HG03439 (cell line): ENCODE data around the gene COMMD2.

ENCODE experiments used
- ATAC-seq: cut with Tn5 transposase; IDR thresholded peaks from one replicate; pipeline ENCODE4 v1.9.1; 2021; ENCODE audit warnings: mild to moderate bottlenecking, moderate library complexity; ENCODE audit not compliant: unreplicated experiment

COMMD2 gene

DNA sequence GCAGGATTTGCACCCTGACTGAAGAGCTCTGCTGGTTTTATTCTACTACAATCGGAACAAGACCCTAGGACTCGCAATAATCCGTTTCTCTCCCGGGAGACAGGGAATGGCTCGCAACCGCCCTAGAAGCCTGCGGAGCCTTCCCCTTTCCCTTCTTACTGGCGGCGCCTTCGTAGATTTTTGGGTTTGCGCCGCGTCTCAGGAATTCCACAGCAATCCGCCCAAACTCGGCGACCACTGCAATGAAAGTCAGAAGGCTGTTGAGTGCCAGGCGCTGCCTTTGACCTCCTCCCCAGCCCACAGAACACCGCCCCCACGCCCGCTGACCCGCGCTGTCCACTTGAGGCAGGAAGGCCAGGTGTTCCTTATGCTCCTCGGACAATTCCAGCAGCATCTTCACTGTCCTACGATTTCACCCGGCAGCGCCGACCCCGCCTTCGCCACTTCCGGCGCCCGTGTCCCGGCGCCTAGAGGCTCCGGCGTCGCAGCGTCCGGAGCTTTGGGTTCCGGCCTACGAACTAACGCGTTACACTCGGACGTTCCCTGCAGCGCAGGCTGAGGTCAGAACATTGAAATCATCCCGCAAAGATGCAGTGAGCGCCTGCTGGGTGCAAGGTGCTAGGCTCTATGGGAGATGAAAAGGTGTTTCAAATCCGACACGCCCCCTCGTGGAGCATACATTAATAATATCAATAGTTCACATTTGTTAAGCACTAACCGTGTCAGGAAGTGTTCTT is at the start of gene COMMD2:
TSS of gene COMMD2 (minus strand) at position 439 of the 737 bp plus-strand sequence. CDS start at position 394, 45 bp downstream.
- peak; percentile 98 for ATAC-seq

DNA sequence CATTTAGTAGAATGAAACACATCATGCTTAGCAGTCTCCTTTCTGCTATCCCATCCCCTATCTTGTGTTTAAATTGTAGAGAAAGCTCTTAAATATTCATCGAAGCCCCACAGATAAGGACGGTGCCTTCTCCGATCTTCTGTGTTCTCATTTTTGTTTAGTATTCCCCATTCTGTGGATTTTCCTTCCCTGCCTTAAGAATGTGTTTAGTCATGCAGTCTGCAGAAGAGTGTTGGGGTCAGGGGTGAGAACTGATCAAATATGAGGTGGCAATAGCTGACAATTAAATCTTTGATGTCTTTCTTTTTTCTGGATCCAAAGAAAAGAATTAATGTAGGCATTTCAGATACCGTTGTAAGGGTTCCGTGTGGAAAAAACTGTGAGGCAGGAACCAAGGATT is 49.4 kb upstream of the COMMD2 start:
- ATAC-seq: no peak

DNA sequence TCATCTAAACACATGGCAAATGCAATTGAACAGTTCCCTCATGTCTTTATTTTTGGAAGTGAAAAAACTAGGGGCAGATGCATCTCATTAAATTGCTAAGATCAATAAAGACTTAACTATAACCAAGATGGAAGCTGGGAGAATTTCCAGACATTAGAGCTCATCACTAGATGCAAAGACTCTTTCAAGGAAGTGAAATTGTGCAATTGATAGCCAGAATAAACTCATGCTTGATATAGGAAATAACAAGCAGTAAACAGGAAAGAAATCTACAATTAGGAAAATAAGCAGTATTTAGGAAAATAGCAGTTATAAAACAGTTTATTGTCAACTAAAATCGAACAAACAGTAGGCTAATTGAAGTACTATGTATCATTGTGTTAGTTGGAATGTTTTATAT is 48.9 kb upstream of the COMMD2 start:
- no peak for ATAC-seq

DNA sequence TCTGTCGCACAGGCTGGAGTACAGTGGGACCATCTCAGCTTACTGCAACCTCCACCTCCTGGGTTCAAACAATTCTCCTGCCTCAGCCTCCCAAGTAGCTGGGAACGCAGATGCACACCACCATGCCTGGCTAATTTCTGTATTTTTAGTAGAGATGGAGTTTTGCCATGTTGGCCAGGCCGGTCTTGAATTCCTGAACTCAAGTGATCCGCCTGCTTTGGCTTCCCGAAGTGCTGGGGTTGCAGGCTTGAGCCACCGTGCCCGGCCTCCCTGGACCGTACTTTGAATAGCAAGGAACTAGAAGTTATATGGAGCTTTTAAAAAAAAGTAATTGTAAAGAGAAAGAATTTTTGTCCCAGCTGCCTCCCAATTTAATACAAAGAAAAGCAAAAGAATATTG is 48.4 kb upstream of the COMMD2 start:
- ATAC-seq: no peak

DNA sequence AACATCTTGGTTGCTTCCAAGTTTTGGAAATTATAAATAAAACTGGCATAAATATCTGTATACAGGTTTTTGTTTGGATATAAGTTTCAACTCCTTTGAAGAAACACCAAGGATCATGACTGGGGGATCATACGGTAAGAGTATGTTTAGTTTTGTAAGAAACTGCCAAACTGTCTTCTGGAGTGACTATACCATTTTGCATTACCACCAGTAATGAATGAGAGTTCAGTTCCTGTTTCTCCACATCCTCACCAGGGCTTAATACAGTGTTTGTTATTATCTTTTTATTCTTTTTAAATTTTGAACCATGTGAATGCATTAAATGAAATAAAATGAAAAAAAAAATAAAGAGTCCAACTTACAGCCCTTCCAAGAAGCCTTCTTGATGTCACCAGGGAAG is 43.7 kb upstream of the COMMD2 start:
- ATAC-seq: no peak

DNA sequence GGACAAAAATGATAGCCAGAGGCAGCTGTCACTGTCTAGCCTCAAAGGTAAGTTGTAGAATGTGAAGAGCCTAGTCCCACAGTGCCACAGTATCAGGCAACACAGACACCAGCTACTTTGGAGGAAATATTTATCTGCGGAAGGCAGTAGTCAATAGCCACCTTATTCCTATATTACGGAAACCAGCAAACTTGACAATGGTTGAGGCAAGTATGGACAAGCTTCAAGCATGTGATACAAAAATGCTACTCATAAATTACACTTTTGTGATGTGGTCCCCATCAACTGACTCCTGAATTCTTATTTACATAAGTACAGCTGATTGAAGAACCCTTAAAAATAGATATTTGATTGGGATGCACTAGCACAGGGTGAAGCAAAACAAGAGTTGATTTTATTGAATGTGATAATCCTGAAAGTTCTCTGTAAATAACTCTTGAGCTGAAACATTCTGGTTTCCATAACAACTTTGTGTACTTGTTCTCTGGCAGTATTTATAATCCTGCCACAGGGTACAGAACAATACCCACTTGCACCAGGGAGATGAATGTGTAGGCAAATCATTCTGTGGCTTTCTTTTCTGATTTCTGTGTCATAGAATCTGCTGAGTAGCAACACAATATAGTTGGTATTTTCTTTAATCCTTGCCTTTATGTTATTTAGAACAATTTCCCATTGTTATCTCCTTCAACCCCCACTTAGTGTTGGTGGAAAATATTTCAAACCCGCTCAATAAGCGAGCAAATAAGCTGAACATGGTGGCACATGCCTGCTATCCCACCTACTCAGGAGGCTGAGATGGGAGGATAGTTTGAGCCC is 40.4 kb upstream of the COMMD2 start, which contains the start of gene ANKUB1:
TSS of gene ANKUB1 (minus strand) at position 103 of the 819 bp plus-strand sequence. CDS start 188 bp downstream, outside the sequence.
- ATAC-seq: no peak

DNA sequence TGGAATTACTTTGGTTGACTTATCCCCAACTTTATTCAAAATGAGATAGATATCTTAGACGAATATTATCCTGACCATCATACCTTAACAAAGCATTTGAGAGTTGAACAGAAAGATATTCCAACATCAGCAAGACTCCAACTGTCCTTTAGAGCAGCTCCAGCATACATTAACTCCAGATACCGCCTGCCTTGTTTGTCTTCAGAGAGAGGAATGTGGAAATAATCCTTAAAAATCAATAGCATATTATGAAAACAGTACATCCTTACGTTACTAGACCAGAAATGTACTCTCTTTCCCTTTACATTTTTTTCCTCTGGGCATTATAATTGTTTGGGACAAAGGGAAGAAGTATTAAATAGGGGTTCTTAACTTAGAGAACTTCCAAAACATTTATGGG is 38.4 kb upstream of the COMMD2 start:
- no peak for ATAC-seq

DNA sequence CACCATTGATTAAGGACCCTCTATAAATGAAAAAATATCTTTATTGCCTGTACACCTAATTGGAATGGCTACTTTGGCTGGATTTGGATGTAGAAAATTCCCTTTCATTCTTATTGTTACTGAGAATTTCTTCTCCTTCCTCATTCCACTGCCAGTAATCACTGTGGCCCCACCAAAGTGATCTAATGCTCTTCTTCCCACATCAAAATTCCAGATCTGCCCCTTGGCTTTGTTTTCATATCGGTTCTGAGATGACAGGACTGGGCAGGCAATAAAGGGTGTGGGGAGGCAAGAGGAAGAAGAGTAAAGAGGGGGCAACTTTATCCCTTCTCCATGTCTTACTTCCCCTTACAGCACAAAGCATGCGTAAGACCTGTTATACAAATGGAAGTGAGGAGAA is 38.0 kb upstream of the COMMD2 start:
- no peak for ATAC-seq

DNA sequence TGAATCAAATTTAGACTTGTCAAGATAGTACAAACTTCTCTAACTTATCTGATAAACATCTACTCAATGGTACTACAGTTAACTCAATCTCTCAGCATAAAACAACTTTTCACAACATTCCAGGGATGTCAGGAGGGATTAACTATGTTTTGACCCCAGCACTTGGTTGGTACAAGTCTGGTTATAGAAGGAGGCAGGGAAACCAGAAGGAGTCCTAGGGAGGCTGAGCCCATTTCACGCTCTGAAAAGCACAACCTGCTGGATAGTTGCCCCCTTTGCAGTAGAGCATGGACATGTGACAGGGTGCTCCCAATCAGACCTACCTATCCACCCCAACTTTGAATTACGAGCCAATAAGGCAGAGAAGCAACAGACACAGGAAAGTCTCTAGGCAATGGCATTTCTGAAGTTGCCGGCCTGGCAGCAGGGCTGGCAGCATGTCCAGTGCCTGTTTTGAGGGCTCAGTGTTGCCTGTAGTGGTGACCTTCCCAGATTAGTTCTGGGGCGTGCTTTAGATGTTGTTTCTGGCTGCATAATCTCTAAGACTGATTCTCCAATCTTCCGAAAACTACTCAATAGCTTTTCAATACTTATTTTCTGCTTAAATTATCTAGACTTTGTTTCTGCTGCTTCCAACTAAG is 31.9 kb upstream of the COMMD2 start:
- ATAC-seq: no peak

DNA sequence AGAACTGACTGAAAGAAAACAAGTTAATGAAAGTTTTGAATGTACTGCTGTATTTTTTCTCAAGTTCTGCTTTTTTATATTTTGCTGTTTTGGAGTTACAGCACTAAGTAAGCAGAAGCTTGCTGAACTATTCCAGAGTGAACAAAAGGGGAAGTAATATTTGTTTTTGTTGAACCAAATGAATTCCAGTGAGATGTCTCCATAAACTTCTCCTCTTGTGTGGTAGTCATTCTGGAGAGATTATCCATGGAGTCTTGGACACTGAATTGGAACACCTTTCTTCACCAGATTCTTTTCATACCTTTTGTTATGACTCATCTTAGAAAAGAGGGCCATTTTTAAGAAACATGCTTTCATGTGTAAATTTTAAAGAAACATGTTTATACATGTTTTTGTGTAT is 31.3 kb upstream of the COMMD2 start:
- no peak for ATAC-seq

DNA sequence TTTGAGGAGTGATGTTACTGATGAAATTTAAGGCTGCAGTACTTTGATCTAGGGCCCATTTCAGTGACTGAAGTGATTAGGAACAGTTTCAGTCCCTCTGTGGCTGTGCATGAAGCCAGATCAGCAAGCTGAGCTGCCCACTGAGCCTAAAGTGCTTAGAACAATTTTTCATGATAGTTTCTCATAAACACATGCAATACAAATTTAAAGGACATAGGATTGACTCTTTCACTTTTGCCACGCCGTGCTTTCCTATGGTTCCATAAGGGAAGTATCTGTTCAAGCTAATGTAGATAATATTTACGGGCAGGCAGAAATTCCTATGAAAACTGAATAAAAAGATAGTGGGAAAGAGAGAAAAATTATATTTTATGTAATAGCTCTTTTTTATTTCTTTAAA is 29.5 kb upstream of the COMMD2 start:
- ATAC-seq: no peak

DNA sequence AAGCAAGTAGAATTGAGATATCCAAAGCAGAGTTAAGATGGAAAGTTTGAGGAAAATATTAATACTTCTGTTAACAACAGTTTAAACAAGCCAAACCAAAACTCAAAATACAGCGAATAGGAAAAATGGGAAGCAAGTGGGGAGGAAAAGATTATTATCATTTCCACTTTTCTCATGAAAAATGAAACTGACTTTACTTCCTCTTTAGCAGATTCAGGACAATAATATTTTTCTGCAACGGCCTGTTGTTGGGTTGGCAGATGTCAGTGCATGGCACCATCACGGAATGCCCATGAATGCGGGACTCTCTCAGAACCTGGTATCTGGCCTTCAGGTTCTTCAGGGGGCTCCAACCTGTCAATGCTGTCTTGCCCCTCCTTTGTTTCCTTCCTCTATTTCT is 28.9 kb upstream of the COMMD2 start:
- no peak for ATAC-seq

DNA sequence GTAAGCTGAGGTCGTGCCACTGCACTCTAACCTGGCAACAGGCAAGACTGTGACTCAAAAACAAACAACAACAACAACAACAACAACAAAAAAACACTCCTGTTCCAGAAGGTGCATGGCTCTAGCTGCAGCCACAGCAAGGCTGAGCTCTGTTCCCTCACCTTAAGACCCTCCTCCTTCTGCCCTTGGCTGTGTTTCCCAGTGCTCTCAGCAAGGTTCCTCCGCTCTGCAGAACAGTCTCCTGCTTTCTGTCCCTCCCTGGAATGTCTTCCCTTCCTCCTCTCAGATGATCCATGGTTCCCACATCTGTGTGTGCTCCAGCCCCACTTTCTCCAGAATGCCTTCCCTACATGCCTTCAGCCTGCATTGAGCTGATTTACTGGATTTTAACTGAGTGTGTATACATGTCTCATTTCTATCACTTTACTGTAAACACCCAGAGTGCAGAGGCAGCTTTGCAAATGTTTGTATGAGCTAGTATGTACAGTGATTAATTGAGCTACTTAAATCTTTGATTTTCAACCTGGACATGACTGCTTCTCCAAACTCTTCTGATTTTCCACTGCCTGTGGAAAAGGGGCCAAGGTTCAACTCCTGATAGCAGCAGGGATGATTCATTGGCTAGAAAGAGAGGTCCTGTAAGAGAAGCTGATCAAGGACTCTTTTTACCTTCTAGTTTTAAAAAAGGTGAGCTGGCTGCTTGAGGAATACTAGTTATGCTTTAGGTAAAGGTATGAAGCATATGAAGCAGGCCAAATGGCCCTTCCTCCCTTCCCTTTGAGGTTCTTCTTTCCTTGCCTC is 25.3 kb upstream of the COMMD2 start:
- ATAC-seq: no peak

DNA sequence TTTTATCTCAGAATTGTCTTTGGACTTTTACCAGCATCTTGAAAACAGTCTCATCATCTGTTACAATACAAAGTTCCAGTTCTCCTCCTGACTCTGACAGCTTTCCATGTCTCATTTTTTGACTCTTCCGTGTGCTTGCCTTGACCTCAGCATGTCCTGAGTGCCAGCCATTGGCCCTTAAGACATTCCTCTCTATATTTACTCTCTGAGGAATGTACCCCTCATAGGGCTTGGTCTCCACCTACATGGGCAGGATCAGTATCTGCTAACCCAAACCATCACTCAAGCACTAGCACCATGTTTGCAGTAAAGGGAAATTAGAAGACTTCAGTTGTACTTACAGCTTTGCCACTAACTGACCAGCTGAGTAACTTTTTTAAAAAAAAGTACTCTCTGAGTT is 23.9 kb upstream of the COMMD2 start:
- ATAC-seq: no peak

DNA sequence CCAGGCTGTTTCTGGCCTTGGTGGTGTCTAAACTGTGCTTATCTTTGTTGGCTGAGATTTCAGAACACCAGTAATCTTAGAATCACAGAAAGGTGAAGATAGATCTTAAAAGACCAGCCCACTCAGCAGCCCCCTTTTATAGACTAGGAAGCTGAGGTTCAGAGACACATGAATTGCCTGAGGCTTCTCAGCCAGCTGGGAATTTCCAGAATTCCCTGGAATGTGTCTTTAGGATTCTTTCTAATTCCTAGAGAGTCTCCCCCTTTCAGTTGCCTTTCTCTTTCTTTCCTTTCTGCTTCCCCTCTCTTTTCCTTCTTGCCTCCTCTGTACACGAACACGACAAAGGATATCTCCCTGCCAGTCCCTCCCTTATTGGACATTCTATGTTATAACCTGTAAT is 20.6 kb upstream of the COMMD2 start:
- no peak for ATAC-seq

DNA sequence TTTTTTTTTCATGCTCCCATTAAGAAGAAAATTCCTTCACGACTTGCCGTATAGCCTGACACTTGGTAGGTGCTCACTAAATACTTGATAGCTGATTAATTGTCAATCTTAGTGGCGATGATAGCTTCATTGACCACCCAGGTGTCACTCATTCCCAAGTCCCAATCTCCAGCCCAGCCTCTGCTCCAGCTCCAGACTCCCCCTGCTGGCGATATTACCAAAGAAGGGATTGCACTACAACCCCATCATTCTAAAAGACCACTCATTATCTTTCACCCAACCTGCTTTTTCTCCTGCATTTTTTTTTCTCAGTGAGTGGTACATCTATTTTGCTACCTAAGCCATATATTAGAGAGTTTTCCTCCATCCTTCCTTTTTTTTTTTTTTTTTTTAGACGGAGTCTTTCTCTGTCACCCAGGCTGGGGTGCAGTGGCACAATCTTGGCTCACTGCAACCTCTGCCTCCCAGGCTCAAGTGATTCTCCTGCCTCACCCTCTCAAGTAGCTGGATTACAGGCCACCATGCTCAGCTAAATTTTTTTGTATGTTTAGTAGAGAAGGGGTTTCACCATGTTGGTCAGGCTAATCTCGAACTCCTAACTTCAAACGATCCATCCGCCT is 19.5 kb upstream of the COMMD2 start:
- ATAC-seq: no peak

DNA sequence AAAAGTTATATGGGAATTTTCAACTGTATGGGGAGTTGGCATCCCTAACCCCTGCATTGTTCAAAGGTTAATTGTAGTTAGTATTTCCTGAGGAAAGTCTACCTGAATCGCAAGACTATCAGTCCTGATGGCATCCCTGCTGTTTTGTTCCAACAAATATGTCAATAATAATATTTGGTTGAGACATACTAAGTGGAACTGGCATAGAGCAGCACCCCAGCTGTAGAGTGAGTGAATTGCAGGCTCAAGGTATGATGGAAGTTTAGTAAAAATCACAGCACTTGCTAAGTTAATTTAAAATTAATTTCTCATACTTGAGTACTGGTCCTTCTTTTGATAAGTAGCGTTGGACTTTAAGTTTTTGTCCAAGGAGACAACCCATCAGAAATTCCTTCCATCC is 18.0 kb upstream of the COMMD2 start:
- no peak for ATAC-seq

DNA sequence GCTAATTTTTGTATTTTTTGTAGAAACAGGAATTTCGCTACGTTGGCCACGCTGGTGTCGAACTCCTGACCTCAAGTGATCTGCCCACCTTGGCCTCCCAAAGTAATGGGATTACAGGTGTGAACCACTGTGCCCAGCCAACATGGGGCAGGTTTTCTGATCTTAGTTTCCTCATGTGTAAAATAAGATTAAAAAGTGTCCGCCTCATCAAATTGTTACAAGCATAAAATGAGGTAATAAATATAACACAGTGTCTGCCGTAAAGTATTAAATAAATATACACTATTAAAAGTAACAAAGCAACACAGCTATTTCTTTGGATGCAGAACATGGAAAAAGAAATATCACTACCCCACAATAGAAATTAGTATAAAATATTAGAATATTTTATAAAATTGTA is 16.4 kb upstream of the COMMD2 start:
- no peak for ATAC-seq

DNA sequence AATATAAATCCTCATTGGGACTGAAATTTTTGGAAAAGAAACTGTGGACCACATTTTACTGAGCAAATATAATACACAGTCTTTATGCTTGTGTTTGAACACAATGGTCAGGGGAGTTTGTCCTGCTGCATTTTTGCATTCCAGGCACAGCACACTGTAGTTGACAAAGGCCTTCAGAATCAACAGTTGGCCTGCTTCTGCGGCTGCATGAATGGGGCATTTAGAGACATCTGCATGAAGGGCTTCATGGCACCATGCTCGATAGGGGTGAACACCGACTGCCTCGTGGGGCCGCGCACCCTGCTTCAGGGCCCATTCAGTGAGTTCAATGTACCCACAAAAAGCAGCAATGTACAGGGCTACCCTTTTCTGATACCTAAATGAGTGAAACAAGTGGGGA is 15.4 kb upstream of the COMMD2 start:
- ATAC-seq: no peak

DNA sequence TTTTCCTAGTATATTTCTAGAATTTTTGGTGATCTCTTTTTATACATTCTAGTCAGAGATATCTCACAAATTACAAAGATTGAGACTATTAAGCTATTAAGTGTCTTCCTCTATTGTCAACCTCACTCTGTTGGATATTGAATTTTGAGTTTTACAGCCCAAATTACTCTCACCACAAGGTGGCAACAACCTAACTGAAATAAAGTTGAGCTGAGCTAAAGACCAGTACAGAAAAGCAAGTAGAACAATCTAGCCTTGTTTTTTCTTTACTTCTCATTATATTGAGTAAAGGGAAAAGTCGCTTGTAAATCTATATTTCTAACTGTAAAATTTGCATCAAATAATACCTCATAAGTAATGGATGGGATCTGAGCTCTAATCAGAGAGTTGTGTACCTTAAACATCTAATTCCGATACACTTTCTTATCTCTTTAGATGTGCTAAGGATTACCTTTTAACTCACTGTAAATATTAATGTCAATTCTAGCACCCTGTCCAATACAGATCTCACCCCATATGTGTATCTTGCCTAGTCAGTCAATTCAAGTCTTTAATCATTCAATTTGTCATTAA is 13.6 kb upstream of the COMMD2 start:
- ATAC-seq: no peak
